SK-N-SH treated with all-trans-retinoic acid at 6 μM for 48 hours (cell line): Measurements from ENCODE around the gene PHACTR2.

Experiments
- PPARA ChIP-seq: fragments of 250-450 bp; sonication (Bioruptor Pico); IDR thresholded peaks from 2 replicates; pipeline ENCODE4 v1.5.0; 2020; ENCODE audit warnings: mild to moderate bottlenecking, borderline replicate concordance
- RARB ChIP-seq: fragments of 250-450 bp; sonication (Bioruptor Pico); IDR thresholded peaks from 2 replicates; pipeline ENCODE4 v1.8.0; 2021; ENCODE audit warnings: mild to moderate bottlenecking, moderate library complexity
- SNAI2 ChIP-seq: fragments of 250-450 bp; sonication (Bioruptor Pico); IDR thresholded peaks from 2 replicates; pipeline ENCODE4 v1.5.0; 2020; ENCODE audit warnings: mild to moderate bottlenecking, moderate library complexity
- ZNF565 ChIP-seq: fragments of 450-650 bp; formaldehyde crosslinking; conservative IDR thresholded peaks from 2 replicates; pipeline ENCODE4 v1.5.0; 2020; ENCODE audit warnings: low read depth, mild to moderate bottlenecking, moderate library complexity

DNA sequence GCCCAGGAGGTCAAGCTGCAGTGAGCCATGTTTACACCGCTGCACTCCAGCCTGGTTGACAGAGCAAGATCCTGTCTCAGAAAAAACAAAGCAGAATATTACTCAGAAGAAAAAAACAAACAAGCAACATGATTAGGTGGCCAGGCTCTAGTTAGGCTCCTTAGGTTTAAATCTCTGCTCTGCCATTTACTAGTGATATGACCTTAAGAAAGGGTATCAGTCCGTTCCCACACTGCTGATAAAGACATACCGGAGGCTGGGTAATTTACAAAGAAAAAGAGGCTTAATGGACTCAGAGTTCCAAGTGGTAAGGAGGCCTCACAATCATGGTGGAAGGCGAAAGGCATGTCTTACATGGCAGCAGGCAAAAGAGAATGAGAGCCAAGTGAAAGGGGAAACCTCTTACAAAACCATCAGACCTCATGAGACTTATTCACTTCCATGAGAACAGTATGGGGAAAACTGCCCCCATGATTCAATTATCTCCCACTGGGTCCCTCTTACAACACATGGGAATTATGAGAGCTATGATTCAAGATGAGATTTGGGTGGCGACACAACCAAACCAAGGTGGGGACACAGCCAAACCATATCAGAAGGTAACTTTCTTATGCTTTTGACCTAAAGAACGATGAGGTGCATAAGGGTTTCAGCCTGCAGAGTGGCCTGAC is 163.0 kb downstream of the PHACTR2 start:
- no peak for TF ChIP-seq ZNF565 (CRISPR knock-in tag)
- TF ChIP-seq SNAI2: no peak
- TF ChIP-seq RARB (CRISPR knock-in tag): no peak
- no peak for TF ChIP-seq PPARA (CRISPR knock-in tag)
